ENCODE data around the gene TXNDC8.
"Not testable (repeated sequence)": the region's sequence is repeated elsewhere in the genome, so short reads cannot be mapped to it uniquely, and the experiment has no call there.

TXNDC8 gene

GRCh38 chr9:110329639-110330230 lies 7.9 kb downstream of the TXNDC8 start:
- intact Hi-C loops (cut with DNase I): no loop called here
- no peak for DNase-seq

- intact Hi-C loops (cut with DNase I): no loop called here
Measured at GRCh38 chr9:110328763-110329162, 8.9 kb downstream of the TXNDC8 start.

GRCh38 chr9:110327716-110328115 lies 9.9 kb downstream of the TXNDC8 start:
- intact Hi-C loops (cut with DNase I): no loop called here
- DNase-seq: no peak

More at GRCh38 chr9:110328763-110329162, 8.9 kb downstream of the TXNDC8 start:
- DNase-seq: no peak

- no peak for DNase-seq
- intact Hi-C loops (cut with DNase I): no loop called here
Measured at GRCh38 chr9:110323818-110324217, 13.8 kb downstream of the TXNDC8 start.

- intact Hi-C loops (cut with DNase I): no loop called here
- no peak for DNase-seq
Measured at GRCh38 chr9:110320651-110321445, 16.8 kb downstream of the TXNDC8 start.

GRCh38 chr9:110319781-110320492 lies 17.7 kb downstream of the TXNDC8 start:
- intact Hi-C loops (cut with DNase I): no loop called here
- no peak for DNase-seq

GRCh38 chr9:110317911-110318310 lies 19.8 kb downstream of the TXNDC8 start:
- intact Hi-C loops (cut with DNase I): no loop called here
- DNase-seq: no peak

GRCh38 chr9:110316261-110317075 lies 21.2 kb downstream of the TXNDC8 start:
- intact Hi-C loops (cut with DNase I): no loop called here

GRCh38 chr9:110311978-110312377 lies 25.7 kb downstream of the TXNDC8 start:
- intact Hi-C loops (cut with DNase I); DNase-seq: not testable (repeated sequence)

More at GRCh38 chr9:110316261-110317075, 21.2 kb downstream of the TXNDC8 start:
- no peak for DNase-seq

- DNase-seq: no peak
- intact Hi-C loops (cut with DNase I): no loop called here
Measured at GRCh38 chr9:110309681-110310080, 28.0 kb downstream of the TXNDC8 start.

- DNase-seq: no peak
- intact Hi-C loops (cut with DNase I): no loop called here
Measured at GRCh38 chr9:110308633-110309038, 29.0 kb downstream of the TXNDC8 start.

GRCh38 chr9:110307191-110307590 lies 30.5 kb downstream of the TXNDC8 start:
- intact Hi-C loops (cut with DNase I): no loop called here
- DNase-seq: no peak

GRCh38 chr9:110303133-110303532 lies 34.5 kb downstream of the TXNDC8 start:
- intact Hi-C loops (cut with DNase I): no loop called here
- DNase-seq: no peak

- intact Hi-C loops (cut with DNase I): no loop called here
Measured at GRCh38 chr9:110298043-110298605, 39.5 kb downstream of the TXNDC8 start.

GRCh38 chr9:110293248-110293647 lies 44.4 kb downstream of the TXNDC8 start:
- DNase-seq: no peak
- intact Hi-C loops (cut with DNase I): no loop called here

More at GRCh38 chr9:110298043-110298605, 39.5 kb downstream of the TXNDC8 start:
- DNase-seq: no peak

GRCh38 chr9:110291921-110292557 lies 45.6 kb downstream of the TXNDC8 start:
- intact Hi-C loops (cut with DNase I): no loop called here

GRCh38 chr9:110290001-110290400 lies 47.7 kb downstream of the TXNDC8 start:
- intact Hi-C loops (cut with DNase I): no loop called here
- DNase-seq: no peak

More at GRCh38 chr9:110291921-110292557, 45.6 kb downstream of the TXNDC8 start:
- no peak for DNase-seq

GRCh38 chr9:110288503-110288902 lies 49.2 kb downstream of the TXNDC8 start:
- intact Hi-C loops (cut with DNase I): no loop called here
- DNase-seq: no peak
